H1 (cell line): ENCODE data around the gene DNAJC5G. TPM values are rescaled to one million over a fixed set of nuclear protein-coding genes. Genes with fewer than 3 reads are reported as not detected.

ENCODE experiments used
- CHD7 ChIP-seq: fragments of 300-600 bp; sonication (generic); IDR thresholded peaks from 2 replicates; pipeline ENCODE4 v1.7.1; 2012; ENCODE audit warnings: low read length, moderate library complexity, mild to moderate bottlenecking, inconsistent platforms; ENCODE audit not compliant: insufficient replicate concordance
- EGR1 ChIP-seq: IDR thresholded peaks from 2 replicates; pipeline ENCODE4 v1.6.1; 2011; ENCODE audit warnings: low read depth, low read length, borderline replicate concordance
- GABPA ChIP-seq: IDR thresholded peaks from 2 replicates; pipeline ENCODE4 v1.6.1; 2011; ENCODE audit warnings: mild to moderate bottlenecking, low read length, moderate library complexity, borderline replicate concordance; ENCODE audit not compliant: insufficient read depth
- JUND ChIP-seq: IDR thresholded peaks from 2 replicates; pipeline ENCODE4 v1.6.1; 2011; ENCODE audit warnings: mild to moderate bottlenecking, improper control_type of control experiment, low read length
- POU5F1 ChIP-seq: IDR thresholded peaks from 2 replicates; pipeline ENCODE4 v1.6.1; 2011; ENCODE audit warnings: low read depth, mild to moderate bottlenecking, low read length, moderate library complexity
- RFX5 ChIP-seq: IDR thresholded peaks from 2 replicates; pipeline ENCODE4 v1.6.1; 2011; ENCODE audit warnings: low read depth, low read length, improper control_type of control experiment, borderline replicate concordance
- RXRA ChIP-seq: IDR thresholded peaks from 2 replicates; pipeline ENCODE4 v1.6.1; 2011; ENCODE audit warnings: low read depth, mild to moderate bottlenecking, low read length, moderate library complexity; ENCODE audit not compliant: insufficient read depth
- SUZ12 ChIP-seq: fragments of 200-600 bp; sonication (generic); IDR thresholded peaks from 2 replicates; pipeline ENCODE4 v1.6.1; 2012; ENCODE audit warnings: mild to moderate bottlenecking, inconsistent platforms, low read length, moderate library complexity, mixed read lengths
- TAF7 ChIP-seq: optimal IDR thresholded peaks from 2 replicates; pipeline ENCODE3; 2011; ENCODE audit warnings: low read depth, mild to moderate bottlenecking, inconsistent platforms, low read length, moderate library complexity, borderline replicate concordance
- TCF12 ChIP-seq: IDR thresholded peaks from 2 replicates; pipeline ENCODE4 v1.6.1; 2011; ENCODE audit warnings: low read depth, mild to moderate bottlenecking, low read length
- ZNF274 ChIP-seq: IDR thresholded peaks from 2 replicates; pipeline ENCODE4 v1.7.0; 2012; ENCODE audit warnings: low read length, borderline replicate concordance; ENCODE audit errors: extremely low read depth
- polyA plus RNA-seq, 7 experiments: library from polyadenylated mRNA; depleted of rRNA in 3 of 7; stranded (reverse) in 5 of 7; unstranded in 2 of 7; fragments of >200 nt in 5 of 7; fragments of 200-250 nt in 2 of 7; gene quantifications; 1 replicate in 5 of 7; 2 replicates in 1 of 7; 4 replicates in 1 of 7; pipeline versions ENCODE4 v1.2.1 to v1.2.3, GENCODE V29; 2011 to 2013; ENCODE audit warnings: missing spikeins in 2 of 7, mixed read lengths in 2 of 7
- total RNA-seq: library from RNA; stranded (reverse); fragmentation: NEBNext Ultra II Directional; extraction: Animal tissue kit (Norgen Biotek cat#: 25700); gene quantifications from 2 replicates; pipeline ENCODE4 v1.2.1, GENCODE V29; 2021

DNAJC5G gene
- total and polyA plus RNA-seq, 2 of the 8 experiments (the other 6 are each of a cell fraction or from before 2014, with no cell fraction given), result 0.83 to 1.4 TPM

GRCh38 chr2:27236626-27237025 lies 38.6 kb upstream of the DNAJC5G start (continued):
- TF ChIP-seq CHD7 (no peak), POU5F1 (no peak), SUZ12 (no peak), GABPA (no peak), TCF12 (no peak), ZNF274 (no peak), JUND (no peak), RFX5 (no peak), RXRA (no peak), EGR1 (no peak), TAF7 (no peak)
